Dedifferentiated amniotic fluid mesenchymal stem cell (primary cell): ENCODE measurements around the gene SEMA4G.

Experiments used
- DNase-seq: peaks from one replicate; pipeline ENCODE4 v3.0.0-alpha.2; 2016; ENCODE audit errors: extremely low spot score

The SEMA4G gene

DNA sequence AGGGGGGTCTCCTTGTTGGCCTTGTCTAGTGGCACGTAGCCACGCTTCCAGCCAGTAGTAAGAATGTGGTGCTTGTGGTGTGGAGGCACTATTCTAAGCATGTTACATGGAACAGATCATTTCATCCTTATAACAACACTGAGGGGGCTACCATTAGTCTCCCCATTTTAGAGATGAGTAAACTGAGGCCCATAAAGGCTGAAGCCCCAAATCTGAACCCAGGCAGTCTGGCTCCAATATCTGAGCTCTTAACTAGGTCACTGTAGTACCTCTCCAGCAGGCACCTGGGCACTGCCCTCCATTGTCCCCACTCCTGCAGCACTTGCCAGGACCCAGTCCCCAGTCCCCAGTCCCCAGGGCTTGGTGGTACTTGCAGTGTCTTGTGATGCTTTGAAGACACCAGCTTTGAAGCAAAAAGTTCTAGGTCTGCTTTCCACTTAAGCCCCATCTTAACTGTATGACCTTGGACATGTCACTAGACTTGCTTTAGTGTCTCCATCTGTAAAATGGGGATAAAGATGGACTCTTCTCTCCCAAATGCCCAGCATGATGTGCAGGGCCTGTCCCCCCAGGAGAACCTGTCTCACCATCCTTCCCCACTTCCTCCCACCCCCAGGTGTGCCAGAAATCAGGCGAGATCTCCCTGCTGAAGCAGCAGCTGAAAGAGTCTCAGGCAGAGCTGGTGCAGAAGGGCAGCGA, 36.7 kb downstream of the SEMA4G start:
- DNase-seq: no peak

DNA sequence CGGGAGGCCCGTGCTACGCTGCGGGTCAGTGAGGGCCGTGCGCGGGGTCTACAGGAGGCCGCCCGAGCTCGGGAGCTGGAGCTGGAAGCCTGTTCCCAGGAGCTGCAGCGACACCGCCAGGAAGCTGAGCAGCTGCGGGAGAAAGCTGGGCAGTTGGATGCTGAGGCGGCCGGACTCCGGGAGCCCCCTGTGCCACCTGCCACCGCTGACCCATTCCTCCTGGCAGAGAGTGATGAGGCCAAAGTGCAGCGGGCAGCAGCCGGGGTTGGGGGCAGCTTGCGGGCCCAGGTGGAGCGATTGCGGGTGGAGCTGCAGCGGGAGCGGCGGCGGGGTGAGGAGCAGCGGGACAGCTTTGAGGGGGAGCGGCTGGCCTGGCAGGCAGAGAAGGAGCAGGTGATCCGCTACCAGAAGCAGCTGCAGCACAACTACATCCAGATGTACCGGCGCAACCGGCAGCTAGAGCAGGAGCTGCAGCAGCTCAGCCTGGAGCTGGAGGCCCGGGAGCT, 37.3 kb downstream of the SEMA4G start:
- no peak for DNase-seq

GRCh38 chr10:101007099-101007711, 37.9 kb downstream of the SEMA4G start:
- no peak for DNase-seq

DNA sequence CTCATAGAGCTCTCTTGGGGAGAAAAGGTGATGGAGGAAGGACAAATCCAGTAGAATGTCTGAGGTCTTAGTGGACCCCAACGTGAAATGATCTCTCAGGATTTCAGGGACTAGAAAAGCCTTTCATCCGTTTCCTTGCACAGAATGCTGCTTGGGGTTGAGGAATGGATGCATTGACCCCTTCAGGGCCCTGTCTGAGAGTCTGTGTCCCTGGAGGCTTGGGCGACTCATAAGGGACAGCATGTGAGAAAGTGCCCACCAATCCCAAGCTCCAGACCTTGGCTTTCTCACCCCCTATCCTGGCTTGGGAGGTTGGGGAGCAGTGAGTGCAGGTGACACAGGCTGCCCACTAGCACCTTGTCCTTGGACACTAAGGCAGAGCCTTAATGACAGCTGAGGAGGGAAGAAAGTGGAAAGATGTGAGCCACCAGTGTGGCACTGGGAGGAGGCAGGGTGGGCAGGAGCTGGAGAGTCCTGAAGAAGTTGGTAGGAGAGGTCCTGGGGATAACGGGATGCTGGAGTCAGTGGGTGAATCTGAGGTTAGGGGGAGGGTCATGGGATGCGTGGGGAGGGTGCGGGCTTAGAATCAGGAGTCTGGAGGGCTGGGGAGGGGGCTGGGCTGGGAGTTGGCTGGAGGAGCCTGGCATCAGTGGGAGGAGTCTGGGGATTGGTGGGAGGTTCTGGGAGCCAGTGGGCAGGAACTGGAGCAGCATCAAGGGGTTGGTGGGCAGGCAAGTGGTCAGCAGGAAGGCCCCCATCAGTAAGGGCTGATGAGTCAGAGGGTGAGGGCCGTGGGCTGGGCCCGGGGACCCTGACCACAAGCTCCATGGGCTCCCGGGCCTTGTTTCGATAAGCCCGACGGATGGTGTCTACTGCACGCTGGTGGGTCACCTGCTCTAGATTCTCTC, 38.9 kb downstream of the SEMA4G start:
- DNase-seq: no peak

DNA sequence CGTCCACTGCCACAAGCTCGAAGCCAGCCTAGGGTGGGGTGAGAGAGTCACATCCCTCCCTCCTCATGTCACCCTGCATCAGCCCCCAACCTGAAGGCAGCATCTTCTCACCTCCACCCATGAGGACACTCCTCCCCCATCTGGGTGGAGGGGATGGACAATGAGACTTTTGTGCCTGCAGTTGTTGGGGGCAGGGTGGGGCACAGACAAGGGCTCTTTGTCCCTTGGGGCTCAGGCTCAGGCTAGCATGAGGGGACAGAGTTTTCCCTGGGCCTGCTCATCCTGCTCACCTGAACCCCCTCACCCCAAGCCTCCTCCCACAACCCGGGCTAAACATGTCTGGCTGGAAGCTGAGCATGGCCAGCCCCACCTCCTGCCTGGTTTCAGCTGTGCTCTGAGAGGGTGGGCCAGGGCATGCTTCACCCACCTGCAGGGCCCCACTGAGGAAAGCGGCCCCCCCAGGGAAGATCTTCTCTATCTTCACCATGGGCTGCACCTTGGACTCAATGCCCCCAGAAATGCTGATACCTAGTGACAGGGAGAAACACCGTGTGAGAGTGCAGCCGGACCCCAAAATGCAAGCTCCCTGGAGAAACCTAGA, 39.6 kb downstream of the SEMA4G start:
- no peak for DNase-seq

DNA sequence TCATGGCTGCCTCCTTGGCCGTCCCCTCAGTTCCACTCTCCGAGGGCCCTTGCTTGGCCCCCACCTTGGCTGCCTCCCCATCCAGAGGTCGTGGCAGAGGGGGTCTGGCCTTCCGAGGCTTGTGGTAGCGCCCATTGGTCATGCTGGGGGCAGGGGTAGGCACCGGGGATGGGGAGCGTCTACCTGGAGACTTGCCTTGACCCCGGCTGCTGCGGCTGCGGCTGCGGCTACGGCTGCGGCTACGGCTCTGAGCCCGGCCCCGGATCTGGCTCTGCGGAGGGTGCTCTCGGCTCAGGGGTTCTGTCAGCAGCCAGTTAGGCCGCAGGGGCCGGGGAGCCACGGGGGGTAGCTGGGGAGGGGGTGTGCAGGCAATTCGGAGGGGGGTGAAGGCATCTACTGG, 41.0 kb downstream of the SEMA4G start:
- no peak for DNase-seq

GRCh38 chr10:101011517-101012423, 42.5 kb downstream of the SEMA4G start:
- DNase-seq: no peak

- peak; percentile 95 for DNase-seq
Measured at GRCh38 chr10:101012525-101013364, 43.4 kb downstream of the SEMA4G start.

DNA sequence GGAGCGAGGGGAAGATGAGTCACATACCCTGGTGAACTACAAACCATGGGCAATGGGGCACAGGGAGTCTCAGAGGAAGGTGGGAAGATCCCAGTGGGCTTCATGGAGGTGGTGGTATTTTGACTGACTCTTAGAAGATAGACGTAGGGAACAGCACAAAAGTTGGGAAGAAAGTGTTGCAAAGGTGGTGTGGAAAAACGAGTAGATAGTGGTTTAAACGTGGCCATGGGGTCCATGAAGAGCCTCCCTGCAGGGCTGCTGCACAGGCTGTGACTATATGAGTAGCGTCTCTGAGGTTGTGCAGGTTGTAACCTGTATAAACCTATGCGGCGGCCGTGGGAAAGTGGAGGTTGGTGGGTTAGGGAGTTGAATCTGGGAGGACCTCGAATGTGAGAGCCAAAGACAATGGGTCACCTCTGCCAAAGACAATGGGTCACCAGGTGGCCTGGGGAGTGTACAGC, 44.1 kb downstream of the SEMA4G start:
- DNase-seq: no peak

GRCh38 chr10:101014230-101014884, 45.1 kb downstream of the SEMA4G start:
- DNase-seq: peak; percentile 52

DNA sequence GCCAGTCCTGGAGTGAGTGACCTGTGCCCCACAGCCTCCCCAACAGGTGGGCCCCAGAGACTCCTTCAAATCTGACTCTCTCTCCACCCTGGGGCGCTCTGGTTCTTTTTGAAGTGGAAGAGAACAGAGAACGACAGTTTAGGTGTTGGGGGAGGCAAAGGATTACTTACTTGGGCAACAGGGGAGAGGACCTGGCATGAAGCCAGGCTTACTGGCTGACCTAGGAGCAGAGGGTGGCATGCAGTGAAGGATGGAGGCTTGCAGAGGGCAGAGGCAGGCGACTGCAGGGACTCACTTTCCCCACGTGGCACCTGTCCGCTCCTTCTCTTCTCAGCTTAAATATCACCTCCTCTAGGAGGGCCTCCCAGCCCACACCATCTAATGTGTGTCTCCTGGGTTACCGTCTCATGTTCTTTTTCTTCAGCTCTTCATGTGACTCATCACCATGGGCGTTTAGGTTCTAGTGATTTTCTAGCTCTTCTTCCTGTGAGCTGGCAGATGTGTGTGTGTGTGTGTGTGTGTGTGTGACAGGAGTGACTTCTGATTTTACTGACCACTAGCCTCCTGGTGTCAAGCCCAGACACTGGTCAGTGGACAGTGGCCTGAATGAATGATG, 45.8 kb downstream of the SEMA4G start:
- peak; percentile 61 for DNase-seq

- no peak for DNase-seq
Measured at GRCh38 chr10:101015582-101015973, 46.3 kb downstream of the SEMA4G start.

DNA sequence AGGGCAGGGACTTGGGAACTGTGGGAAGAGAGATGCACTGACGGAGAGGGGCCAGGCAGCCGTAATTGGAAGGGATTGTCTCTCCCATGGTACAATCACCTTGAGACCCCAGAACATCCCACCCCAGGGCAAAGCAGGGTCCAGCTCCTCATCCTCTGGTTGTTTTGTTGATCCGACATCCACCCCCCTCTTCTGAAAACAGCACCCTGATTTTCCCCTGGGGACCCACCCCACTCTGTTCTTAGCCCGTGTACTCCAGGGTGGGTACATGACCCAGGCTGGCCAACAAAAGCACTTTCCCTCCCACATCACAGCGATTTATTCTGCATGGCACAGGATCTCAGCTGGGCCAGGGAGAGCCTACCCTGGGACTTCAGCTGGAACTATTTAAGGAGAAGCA, 47.5 kb downstream of the SEMA4G start:
- DNase-seq: no peak

DNA sequence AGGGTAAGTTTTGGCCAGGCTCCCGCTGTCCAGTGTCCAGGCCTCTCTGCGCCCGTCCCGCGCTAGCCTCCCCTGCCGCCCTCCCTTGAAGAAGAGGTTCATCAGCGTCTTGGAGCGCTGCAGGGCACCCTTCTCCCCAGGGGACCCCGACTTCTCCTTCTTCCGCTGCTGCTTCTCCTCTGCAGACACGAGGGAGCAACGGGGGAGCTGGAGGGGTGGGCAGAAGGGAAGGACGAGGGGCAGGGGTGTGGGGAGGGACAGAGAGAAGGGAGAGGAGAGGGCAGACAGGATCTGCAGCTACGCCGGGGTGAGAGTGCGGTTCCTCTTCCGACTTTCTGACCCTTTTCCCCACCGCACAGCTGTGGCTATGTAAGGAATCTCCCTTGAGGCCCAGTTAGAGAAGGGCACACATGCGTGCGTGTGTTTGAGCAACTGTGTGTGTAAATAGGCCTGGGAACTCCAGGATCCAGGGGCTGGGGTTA, 48.9 kb downstream of the SEMA4G start:
- DNase-seq: no peak

GRCh38 chr10:101018600-101019439, 49.5 kb downstream of the SEMA4G start:
- DNase-seq: peak; percentile 48
